ENCODE measurements around the gene BLOC1S6. TPM values are rescaled to one million over a fixed set of nuclear protein-coding genes. Genes with fewer than 3 reads are reported as not detected.

BLOC1S6 gene
- total and polyA plus RNA-seq, 4 experiments from 2014 or later = 38.8 to 43.9 (median 41.8) TPM

GRCh38 chr15:45631776-45632175 lies 44.6 kb downstream of the BLOC1S6 start:
- H3K4me1 Mint-ChIP-seq = peaks cover 9 to 25% (median 14%) of the 10 kb centered on the region in 4 donors
- no peak for DNase-seq
- intact Hi-C loops (cut with micrococcal nuclease) = no loop called here
- Histone ChIP-seq H3K4me3 (ENCODE audit: low read length in 2 of 2) (no peak overlapping the region), H3K27ac (ENCODE audit: low read depth, low read length) (no peak overlapping the region), H3K4me1 (ENCODE audit: insufficient read depth, low read length) (peaks cover 16% of the 10 kb centered on the region), H3K36me3 (ENCODE audit: insufficient read depth, low read length) (no peaks in the 10 kb centered on the region), H3K27me3 (ENCODE audit: insufficient read depth, low read length) (no peaks in the 10 kb centered on the region), H3K9me3 (ENCODE audit: control insufficient read depth in 1 of 2, low read length in 2 of 2) (no peaks in the 10 kb centered on the region)
- H3K27ac Mint-ChIP-seq = no peak overlapping the region
- H3K36me3 Mint-ChIP-seq = peaks cover 3 to 8% of the 10 kb centered on the region in 2 donors
- peak overlapping the region in 1 of 8 donors; percentile 1 for H3K4me3 Mint-ChIP-seq
- ChIA-PET POLR2A (ENCODE audit: partially characterized antibody) (interaction anchor here (1.4 kb wide), 1 partner anchor 45 kb away, joined by 3 read pairs; the partner anchor contains the start of gene BLOC1S6), CTCF (ENCODE audit: partially characterized antibody) (no interaction called here)
- peaks cover 2 to 12% (median 7%) of the 10 kb centered on the region in 8 donors for H3K9me3 Mint-ChIP-seq
- no peaks in the 10 kb centered on the region for H3K27me3 Mint-ChIP-seq

DNA sequence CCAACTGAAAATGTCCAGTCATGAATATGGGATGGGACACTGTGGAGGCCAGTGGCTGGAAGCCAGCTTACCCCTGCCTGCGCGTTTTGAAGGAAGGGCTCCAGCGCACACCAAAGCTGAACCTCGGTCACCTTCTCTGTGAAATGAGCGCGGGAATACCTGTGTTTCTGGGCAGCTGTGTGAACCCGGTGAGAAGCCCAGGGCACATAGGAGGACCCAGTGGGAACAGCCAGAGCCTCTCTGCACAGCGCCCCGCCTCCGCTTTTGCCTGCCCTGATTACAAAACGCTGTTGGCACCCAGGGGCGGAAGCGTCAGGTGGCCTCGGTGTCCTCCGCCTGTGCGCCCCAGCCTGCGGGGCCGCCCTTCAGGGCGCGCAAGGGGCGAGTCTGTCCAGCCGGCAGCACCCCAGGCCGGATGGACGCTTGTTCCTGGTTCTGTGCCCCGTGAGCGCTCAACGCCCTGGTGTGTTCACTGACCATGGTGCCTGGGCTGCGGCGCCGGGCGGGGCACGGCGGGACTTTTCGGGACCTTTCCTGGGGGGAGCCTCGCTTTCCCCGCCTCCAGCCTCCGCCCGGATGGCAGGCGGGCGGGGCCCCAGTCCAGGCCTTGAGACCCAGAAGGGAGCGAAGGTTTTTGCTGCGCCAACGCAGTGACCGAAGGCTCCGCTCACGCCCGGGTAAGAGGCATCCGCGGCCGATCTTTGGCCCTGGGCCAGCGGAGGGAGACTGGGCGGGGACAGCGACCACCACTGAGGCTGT lies 47.4 kb downstream of the BLOC1S6 start, which contains the start of gene SQOR:
Gene SQOR, plus strand, starts transcription at position 598 of the 759 bp plus-strand sequence. CDS start 23,895 bp downstream, outside the sequence.
- DNase-seq = peak; percentile 63 to 71 (median 67)

DNA sequence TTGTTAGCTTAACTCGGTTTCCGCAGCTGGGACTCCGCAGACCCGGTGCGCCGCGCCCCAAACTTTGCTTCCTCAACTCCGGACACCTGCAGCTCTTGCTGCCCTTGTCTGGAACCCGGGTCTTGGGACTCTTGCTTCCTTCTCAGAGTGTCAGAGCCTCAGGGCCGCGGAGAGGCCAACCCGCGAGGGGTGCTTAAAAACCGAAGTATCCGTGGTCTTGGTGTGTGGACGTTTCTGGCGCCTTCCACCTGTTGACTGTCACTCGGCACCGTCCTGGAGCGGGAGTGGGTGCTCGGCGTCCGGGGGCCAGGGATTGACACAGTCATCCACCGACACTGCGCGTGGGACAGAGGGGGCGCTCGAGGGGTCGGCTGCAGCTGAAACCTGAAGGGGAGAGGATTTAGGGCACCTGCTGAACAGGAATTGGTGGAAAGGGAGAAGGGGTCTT lies 48.0 kb downstream of the BLOC1S6 start:
- CTCF ChIA-PET (ENCODE audit: partially characterized antibody) = interaction anchor here (0.6 to 1.6 kb wide), 8 partner anchors 9 to 178 kb away, joined by 3 to 6 read pairs (median 3); partner anchors contain the start of gene BLOC1S6
- Histone ChIP-seq H3K27ac (ENCODE audit: low read depth, low read length) (peak overlapping the region; percentile 67), H3K27me3 (ENCODE audit: insufficient read depth, low read length) (no peaks in the 10 kb centered on the region), H3K4me1 (ENCODE audit: insufficient read depth, low read length) (peaks cover 51% of the 10 kb centered on the region), H3K9me3 (ENCODE audit: control insufficient read depth in 1 of 2, low read length in 2 of 2) (no peaks in the 10 kb centered on the region), H3K36me3 (ENCODE audit: insufficient read depth, low read length) (no peaks in the 10 kb centered on the region), H3K4me3 (ENCODE audit: low read length in 2 of 2) (peak overlapping the region; percentile 76 to 90)
- no peaks in the 10 kb centered on the region for H3K27me3 Mint-ChIP-seq
- peaks cover 27 to 59% (median 47%) of the 10 kb centered on the region in 4 donors for H3K4me1 Mint-ChIP-seq
- peak overlapping the region; percentile 90 to 96 (median 95) for H3K27ac Mint-ChIP-seq
- no peaks in the 10 kb centered on the region for H3K9me3 Mint-ChIP-seq
- DNase-seq = peak; percentile 51 to 70 (median 55)
- POLR2A ChIA-PET (ENCODE audit: partially characterized antibody) = interaction anchor here (1.1 to 3.5 kb wide), 5 partner anchors 10 to 435 kb away, joined by 5 to 39 read pairs (median 9); partner anchors contain the start of gene BLOC1S6
- H3K36me3 Mint-ChIP-seq = peaks cover 16 to 17% of the 10 kb centered on the region in 2 donors
- H3K4me3 Mint-ChIP-seq = peak overlapping the region; percentile 88 to 99 (median 98)
- intact Hi-C loops (cut with micrococcal nuclease) = loop anchor here (2.0 kb wide), 2 partner anchors 70 to 434 kb away; no protein-coding TSS in a partner anchor

More for the DNA sequence above, 47.4 kb downstream of the BLOC1S6 start, which contains the start of gene SQOR:
- peak within 1 kb of the TSS; percentile 67 for H3K27ac ChIP-seq (ENCODE audit: low read depth, low read length)
- H3K4me1 Mint-ChIP-seq = peaks cover 26 to 53% (median 41%) of the 10 kb centered on the region in 4 donors
- H3K4me3 Mint-ChIP-seq = peak within 1 kb of the TSS; percentile 88 to 99 (median 98)
- peaks cover 10% of the 10 kb centered on the region in 2 donors for H3K36me3 Mint-ChIP-seq
- ChIA-PET CTCF (ENCODE audit: partially characterized antibody) (interaction anchor here (0.6 to 1.6 kb wide), 11 partner anchors 9 to 177 kb away, joined by 3 to 6 read pairs (median 3); partner anchors contain the start of gene BLOC1S6), POLR2A (ENCODE audit: partially characterized antibody) (interaction anchor here (0.9 to 3.5 kb wide), 6 partner anchors 10 to 434 kb away, joined by 3 to 39 read pairs (median 7); partner anchors contain the start of gene BLOC1S6)
- no peaks in the 10 kb centered on the region for H3K27me3 ChIP-seq (ENCODE audit: insufficient read depth, low read length)
- no peaks in the 10 kb centered on the region for H3K36me3 ChIP-seq (ENCODE audit: insufficient read depth, low read length)
- H3K9me3 ChIP-seq (ENCODE audit: control insufficient read depth in 1 of 2, low read length in 2 of 2) = no peaks in the 10 kb centered on the region
- H3K27ac Mint-ChIP-seq = peak within 1 kb of the TSS; percentile 90 to 96 (median 95)
- H3K27me3 Mint-ChIP-seq = no peaks in the 10 kb centered on the region
- intact Hi-C loops (cut with micrococcal nuclease) = loop anchor here (1.0 to 2.0 kb wide), 4 partner anchors 20 to 434 kb away; partner anchors contain the start of gene BLOC1S6
- peak within 1 kb of the TSS; percentile 76 to 90 for H3K4me3 ChIP-seq (ENCODE audit: low read length in 2 of 2)
- peaks cover 44% of the 10 kb centered on the region for H3K4me1 ChIP-seq (ENCODE audit: insufficient read depth, low read length)
- no peaks in the 10 kb centered on the region for H3K9me3 Mint-ChIP-seq

- Mint-ChIP-seq H3K9me3 (no peaks in the 10 kb centered on the region), H3K27ac (peak overlapping the region; percentile 90 to 96 (median 95)), H3K36me3 (peaks cover 17% of the 10 kb centered on the region in 2 donors), H3K4me3 (peak overlapping the region; percentile 88 to 99 (median 98)), H3K27me3 (no peaks in the 10 kb centered on the region), H3K4me1 (peaks cover 27 to 65% (median 52%) of the 10 kb centered on the region in 4 donors)
- H3K27me3 ChIP-seq (ENCODE audit: insufficient read depth, low read length) = no peaks in the 10 kb centered on the region
- H3K9me3 ChIP-seq (ENCODE audit: control insufficient read depth in 1 of 2, low read length in 2 of 2) = no peaks in the 10 kb centered on the region
- CTCF ChIA-PET (ENCODE audit: partially characterized antibody) = interaction anchor here (1.1 to 2.4 kb wide), 5 partner anchors 8 to 178 kb away, joined by 3 to 10 read pairs (median 5); partner anchors contain the start of gene BLOC1S6
- no peaks in the 10 kb centered on the region for H3K36me3 ChIP-seq (ENCODE audit: insufficient read depth, low read length)
- POLR2A ChIA-PET (ENCODE audit: partially characterized antibody) = interaction anchor here (1.1 to 3.5 kb wide), 5 partner anchors 9 to 436 kb away, joined by 5 to 39 read pairs (median 9); partner anchors contain the start of gene BLOC1S6
- no peak for DNase-seq
- intact Hi-C loops (cut with micrococcal nuclease) = loop anchor here (2.0 kb wide), 2 partner anchors 69 to 435 kb away; no protein-coding TSS in a partner anchor
- peak overlapping the region; percentile 67 for H3K27ac ChIP-seq (ENCODE audit: low read depth, low read length)
- peak overlapping the region; percentile 76 to 90 for H3K4me3 ChIP-seq (ENCODE audit: low read length in 2 of 2)
- peaks cover 56% of the 10 kb centered on the region for H3K4me1 ChIP-seq (ENCODE audit: insufficient read depth, low read length)
These were observed 48.6 kb downstream of the BLOC1S6 start for GRCh38 chr15:45635763-45636292.

DNA sequence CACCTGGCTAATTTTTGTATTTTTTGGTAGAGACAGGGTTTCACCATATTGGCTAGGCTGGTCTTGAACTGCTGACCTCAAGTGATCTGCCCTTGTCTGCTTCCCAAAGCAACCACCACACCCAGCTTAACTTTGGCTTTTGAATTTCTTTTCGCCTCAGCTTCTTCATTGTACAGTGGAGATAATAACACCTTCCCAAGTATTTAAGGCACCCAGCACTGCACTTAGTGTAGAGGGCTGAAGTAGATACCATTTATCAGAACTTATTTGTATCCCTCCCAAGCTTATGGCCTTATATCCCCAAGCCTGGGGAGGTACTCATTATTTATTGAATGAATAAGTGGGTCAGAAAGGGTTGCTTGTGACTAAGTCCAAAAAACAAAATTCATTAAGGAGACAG lies 50.0 kb downstream of the BLOC1S6 start:
- Histone ChIP-seq H3K4me1 (ENCODE audit: insufficient read depth, low read length) (peaks cover 69% of the 10 kb centered on the region), H3K27ac (ENCODE audit: low read depth, low read length) (peak overlapping the region; percentile 48), H3K36me3 (ENCODE audit: insufficient read depth, low read length) (no peaks in the 10 kb centered on the region), H3K4me3 (ENCODE audit: low read length in 2 of 2) (peak overlapping the region; percentile 1 to 14), H3K9me3 (ENCODE audit: control insufficient read depth in 1 of 2, low read length in 2 of 2) (no peaks in the 10 kb centered on the region), H3K27me3 (ENCODE audit: insufficient read depth, low read length) (no peaks in the 10 kb centered on the region)
- Mint-ChIP-seq H3K4me1 (peaks cover 30 to 73% (median 62%) of the 10 kb centered on the region in 4 donors), H3K4me3 (peak overlapping the region; percentile 86 to 95 (median 88)), H3K27me3 (no peaks in the 10 kb centered on the region), H3K9me3 (peaks cover 0 to 2% (median 0%) of the 10 kb centered on the region in 8 donors), H3K36me3 (peaks cover 20 to 23% of the 10 kb centered on the region in 2 donors), H3K27ac (peak overlapping the region; percentile 82 to 98 (median 97))
- ChIA-PET CTCF (ENCODE audit: partially characterized antibody) (interaction anchor here (1.0 to 2.4 kb wide), 6 partner anchors 10 to 439 kb away, joined by 3 to 10 read pairs (median 4); no protein-coding TSS in a partner anchor), POLR2A (ENCODE audit: partially characterized antibody) (interaction anchor here (1.0 to 3.7 kb wide), 9 partner anchors 12 to 1349 kb away, joined by 3 to 34 read pairs (median 6); partner anchors contain the start of gene BLOC1S6)
- no peak for DNase-seq
- intact Hi-C loops (cut with micrococcal nuclease) = loop anchor here (1.0 kb wide), 1 partner anchor 115 kb away; the partner anchor contains the start of gene SLC30A4

DNA sequence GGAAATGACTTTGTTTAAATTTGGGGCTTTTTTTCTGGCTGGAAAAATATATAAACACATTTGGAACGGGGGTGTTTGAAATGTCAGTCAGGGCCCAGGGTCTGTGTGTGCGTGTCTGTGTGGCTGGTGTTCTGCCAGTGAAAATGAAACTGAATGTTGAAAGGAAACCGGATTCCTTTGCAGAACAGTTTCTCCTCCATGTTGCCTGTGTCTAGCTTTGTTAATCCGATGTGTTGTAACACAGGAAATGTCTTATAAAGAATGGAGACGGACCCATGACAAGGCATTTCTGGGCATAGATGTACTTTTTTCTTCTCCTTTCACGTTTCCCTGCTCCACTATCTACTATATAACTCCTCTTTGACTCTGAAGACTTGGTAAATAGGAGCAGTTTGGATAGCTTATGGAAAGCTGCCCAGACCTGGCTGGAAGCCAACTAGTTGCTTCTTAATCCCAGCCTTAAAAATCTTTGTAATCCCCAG lies 50.4 kb downstream of the BLOC1S6 start:
- H3K36me3 Mint-ChIP-seq = peaks cover 22 to 26% of the 10 kb centered on the region in 2 donors
- peaks cover 73% of the 10 kb centered on the region for H3K4me1 ChIP-seq (ENCODE audit: insufficient read depth, low read length)
- peak overlapping the region; percentile 82 to 98 (median 97) for H3K27ac Mint-ChIP-seq
- H3K4me3 Mint-ChIP-seq = peak overlapping the region; percentile 86 to 95 (median 88)
- H3K9me3 Mint-ChIP-seq = peaks cover 0 to 2% (median 0%) of the 10 kb centered on the region in 8 donors
- H3K9me3 ChIP-seq (ENCODE audit: control insufficient read depth in 1 of 2, low read length in 2 of 2) = no peaks in the 10 kb centered on the region
- ChIA-PET POLR2A (ENCODE audit: partially characterized antibody) (interaction anchor here (1.0 to 3.7 kb wide), 9 partner anchors 11 to 1350 kb away, joined by 3 to 34 read pairs (median 6); partner anchors contain the start of gene BLOC1S6), CTCF (ENCODE audit: partially characterized antibody) (interaction anchor here (0.6 to 2.4 kb wide), 7 partner anchors 10 to 439 kb away, joined by 3 to 10 read pairs (median 4); no protein-coding TSS in a partner anchor)
- no peaks in the 10 kb centered on the region for H3K27me3 Mint-ChIP-seq
- no peaks in the 10 kb centered on the region for H3K27me3 ChIP-seq (ENCODE audit: insufficient read depth, low read length)
- H3K27ac ChIP-seq (ENCODE audit: low read depth, low read length) = peak overlapping the region; percentile 48
- peak; percentile 72 to 82 (median 75) for DNase-seq
- peaks cover 34 to 77% (median 67%) of the 10 kb centered on the region in 4 donors for H3K4me1 Mint-ChIP-seq
- peak overlapping the region in 1 of 2 donors; percentile 14 for H3K4me3 ChIP-seq (ENCODE audit: low read length in 2 of 2)
- H3K36me3 ChIP-seq (ENCODE audit: insufficient read depth, low read length) = no peaks in the 10 kb centered on the region
- intact Hi-C loops (cut with micrococcal nuclease) = loop anchor here (1.0 kb wide), 1 partner anchor 115 kb away; the partner anchor contains the start of gene SLC30A4

Data from CD4-positive, alpha-beta memory T cell (primary cell).